ENCODE measurements around the gene PHYH. TPM values are rescaled to one million over a fixed set of nuclear protein-coding genes. Genes with fewer than 3 reads are reported as not detected.

The PHYH gene
- total RNA-seq, 1 experiment from 2014 or later, result 13.2 TPM

GRCh38 chr10:13309792-13310191 lies 9.9 kb upstream of the PHYH start:
- Histone ChIP-seq H2AFZ (ENCODE audit: low read length) (no peak overlapping the region), H3K79me2 (ENCODE audit: low read length) (no peaks in the 10 kb centered on the region), H3K36me3 (ENCODE audit: low read depth, low read length) (no peaks in the 10 kb centered on the region), H3F3A (ENCODE audit: low read length, unreplicated experiment) (no peaks in the 10 kb centered on the region), H3K9me2 (replicated peaks; ENCODE audit: low read length) (no peaks in the 10 kb centered on the region), H3K27ac (ENCODE audit: low read length) (no peak overlapping the region), H3K9ac (ENCODE audit: low read length) (no peak overlapping the region), H3K4me1 (ENCODE audit: insufficient read depth, low read length) (no peaks in the 10 kb centered on the region), H3K4me2 (ENCODE audit: low read length) (no peak overlapping the region), H3K9me3 (ENCODE audit: low read length) (no peaks in the 10 kb centered on the region), H3K4me3 (ENCODE audit: low read length) (no peak overlapping the region), H3K27me3 (ENCODE audit: low read length) (no peaks in the 10 kb centered on the region), H4K20me1 (ENCODE audit: low read length) (no peaks in the 10 kb centered on the region)
- POLR2A ChIA-PET (ENCODE audit: unreplicated experiment), result no interaction called here
- intact Hi-C loops (cut with micrococcal nuclease), result no loop called here
- no peak for TF ChIP-seq CTCF (conservative IDR thresholded peaks at IDR 0.05; ENCODE audit: low read depth, low read length)
- no peak for TF ChIP-seq EZH2 (IDR thresholded peaks at IDR 0.05; ENCODE audit: low read length, unreplicated experiment)
- TF ChIP-seq EZH2phosphoT487 (IDR thresholded peaks at IDR 0.05; ENCODE audit: borderline replicate concordance, low read length), result no peak
- no TSS peak for BruUV-seq (replicated peaks)
- DNase-seq (no peak), ATAC-seq (no peak)
- CTCF ChIA-PET, result interaction anchor here (0.7 kb wide), 1 partner anchor 19 kb away, joined by 4 read pairs; no protein-coding TSS in a partner anchor

- no peaks in the 10 kb centered on the region for H3K27me3 ChIP-seq (ENCODE audit: low read length)
- H3K9me2 ChIP-seq (replicated peaks; ENCODE audit: low read length), result no peaks in the 10 kb centered on the region
- TF ChIP-seq EZH2 (IDR thresholded peaks at IDR 0.05; ENCODE audit: low read length, unreplicated experiment) (no peak), EZH2phosphoT487 (IDR thresholded peaks at IDR 0.05; ENCODE audit: borderline replicate concordance, low read length) (no peak), CTCF (conservative IDR thresholded peaks at IDR 0.05; ENCODE audit: low read depth, low read length) (no peak)
- intact Hi-C loops (cut with micrococcal nuclease), result no loop called here
- no peaks in the 10 kb centered on the region for H3K4me1 ChIP-seq (ENCODE audit: insufficient read depth, low read length)
- H3K4me2 ChIP-seq (ENCODE audit: low read length), result no peak overlapping the region
- ChIA-PET CTCF (no interaction called here), POLR2A (ENCODE audit: unreplicated experiment) (interaction anchor here (0.6 kb wide), 1 partner anchor 22 kb away, joined by 4 read pairs; no protein-coding TSS in a partner anchor)
- no peaks in the 10 kb centered on the region for H3F3A ChIP-seq (ENCODE audit: low read length, unreplicated experiment)
- ATAC-seq (no peak), DNase-seq (no peak)
- no peaks in the 10 kb centered on the region for H4K20me1 ChIP-seq (ENCODE audit: low read length)
- no peaks in the 10 kb centered on the region for H3K9me3 ChIP-seq (ENCODE audit: low read length)
- no peak overlapping the region for H3K4me3 ChIP-seq (ENCODE audit: low read length)
- no peak overlapping the region for H3K9ac ChIP-seq (ENCODE audit: low read length)
- H3K79me2 ChIP-seq (ENCODE audit: low read length), result no peaks in the 10 kb centered on the region
- H3K36me3 ChIP-seq (ENCODE audit: low read depth, low read length), result no peaks in the 10 kb centered on the region
- BruUV-seq (replicated peaks), result no TSS peak
- H2AFZ ChIP-seq (ENCODE audit: low read length), result no peak overlapping the region
- no peak overlapping the region for H3K27ac ChIP-seq (ENCODE audit: low read length)
These were observed 8.2 kb upstream of the PHYH start for GRCh38 chr10:13308096-13308495.

- H3K79me2 ChIP-seq (ENCODE audit: low read length), result no peaks in the 10 kb centered on the region
- intact Hi-C loops (cut with micrococcal nuclease), result no loop called here
- DNase-seq (no peak), ATAC-seq (no peak)
- no TSS peak for BruUV-seq (replicated peaks)
- H3K27me3 ChIP-seq (ENCODE audit: low read length), result no peaks in the 10 kb centered on the region
- H3K4me1 ChIP-seq (ENCODE audit: insufficient read depth, low read length), result peaks cover 5% of the 10 kb centered on the region; the same call in 1 of the 2 replicates
- H3K27ac ChIP-seq (ENCODE audit: low read length), result no peak overlapping the region
- no peaks in the 10 kb centered on the region for H3K36me3 ChIP-seq (ENCODE audit: low read depth, low read length)
- ChIA-PET CTCF (no interaction called here), POLR2A (ENCODE audit: unreplicated experiment) (no interaction called here)
- no peaks in the 10 kb centered on the region for H3K9me2 ChIP-seq (replicated peaks; ENCODE audit: low read length)
- no peak for TF ChIP-seq EZH2phosphoT487 (IDR thresholded peaks at IDR 0.05; ENCODE audit: borderline replicate concordance, low read length)
- no peaks in the 10 kb centered on the region for H3F3A ChIP-seq (ENCODE audit: low read length, unreplicated experiment)
- H3K4me3 ChIP-seq (ENCODE audit: low read length), result no peak overlapping the region
- no peak overlapping the region for H3K9ac ChIP-seq (ENCODE audit: low read length)
- H3K4me2 ChIP-seq (ENCODE audit: low read length), result no peak overlapping the region
- no peaks in the 10 kb centered on the region for H3K9me3 ChIP-seq (ENCODE audit: low read length)
- H2AFZ ChIP-seq (ENCODE audit: low read length), result no peak overlapping the region
- no peaks in the 10 kb centered on the region for H4K20me1 ChIP-seq (ENCODE audit: low read length)
These were observed 6.2 kb upstream of the PHYH start for GRCh38 chr10:13306103-13306502.
